SW 1271 (cell line): ENCODE results near the gene GTPBP1.

ENCODE experiments used
- DNase-seq, 2 experiments: peaks; one replicate each; lab custom pipeline; 2025; lab: John Stamatoyannopoulos, UW

GTPBP1 gene

GRCh38 chr22:38727123-38727522 is 21.4 kb downstream of the GTPBP1 start:
- DNase-seq = no peak

- no peak for DNase-seq
Observed at GRCh38 chr22:38727530-38728451, 22.0 kb downstream of the GTPBP1 start.

GRCh38 chr22:38728871-38729796 is 23.4 kb downstream of the GTPBP1 start:
- no peak for DNase-seq

GRCh38 chr22:38729946-38730345 is 24.2 kb downstream of the GTPBP1 start:
- DNase-seq = no peak

- DNase-seq = no peak
Observed at GRCh38 chr22:38730411-38730871, 24.7 kb downstream of the GTPBP1 start.

- DNase-seq = no peak
Observed at GRCh38 chr22:38731703-38732161, 26.0 kb downstream of the GTPBP1 start.

- DNase-seq = no peak
Observed at GRCh38 chr22:38732251-38732815, 26.6 kb downstream of the GTPBP1 start.

GRCh38 chr22:38733329-38733723 is 27.6 kb downstream of the GTPBP1 start:
- DNase-seq = no peak

- no peak for DNase-seq
Observed at GRCh38 chr22:38733724-38734381, 28.1 kb downstream of the GTPBP1 start.

GRCh38 chr22:38734421-38735100 is 28.8 kb downstream of the GTPBP1 start:
- no peak for DNase-seq

- no peak for DNase-seq
Observed at GRCh38 chr22:38735126-38735464, 29.4 kb downstream of the GTPBP1 start.

GRCh38 chr22:38735465-38736256 is 29.9 kb downstream of the GTPBP1 start:
- DNase-seq = no peak

GRCh38 chr22:38736257-38736570 is 30.5 kb downstream of the GTPBP1 start:
- DNase-seq = no peak

GRCh38 chr22:38737302-38738060 is 31.7 kb downstream of the GTPBP1 start:
- no peak for DNase-seq

GRCh38 chr22:38738475-38739070 is 32.8 kb downstream of the GTPBP1 start:
- DNase-seq = no peak

GRCh38 chr22:38739300-38740055 is 33.7 kb downstream of the GTPBP1 start:
- DNase-seq = no peak

- DNase-seq = no peak
Observed at GRCh38 chr22:38740116-38740723, 34.5 kb downstream of the GTPBP1 start.

GRCh38 chr22:38740754-38741153 is 35.0 kb downstream of the GTPBP1 start:
- no peak for DNase-seq
